Esophagus muscularis mucosa (tissue), 3 donors: ENCODE measurements around the gene THUMPD2.

Source experiments
- POLR2A ChIP-seq: fragments of 450-650 bp; IDR thresholded peaks from one replicate; pipeline ENCODE4 v1.6.1; 2017; ENCODE audit warnings: antibody characterized with exemption, moderate library complexity, mild to moderate bottlenecking, low read depth
- POLR2AphosphoS5 ChIP-seq, 2 donors: sonication (generic); formaldehyde crosslinking; IDR thresholded peaks; one replicate each; pipeline ENCODE4 v1.6.1; 2017; ENCODE audit warnings: antibody characterized with exemption in 2 of 2
- TF ChIP-seq, protein P1 (sequence below), 3 experiments: fragments of 200-600 bp in 2 of 3; fragments of 450-650 bp in 1 of 3; sonication (generic) in 2 of 3; IDR thresholded peaks; one replicate each; pipeline ENCODE4 v1.5.1; 2017 to 2019; ENCODE audit warnings: antibody characterized with exemption in 3 of 3, mild to moderate bottlenecking in 2 of 3, moderate library complexity in 1 of 3

GRCh38 chr2:39738936-39739335 is 40.1 kb downstream of the THUMPD2 start:
- no peak for TF ChIP-seq POLR2AphosphoS5 (IDR thresholded peaks at IDR 0.05)
- TF ChIP-seq, protein P1, sequence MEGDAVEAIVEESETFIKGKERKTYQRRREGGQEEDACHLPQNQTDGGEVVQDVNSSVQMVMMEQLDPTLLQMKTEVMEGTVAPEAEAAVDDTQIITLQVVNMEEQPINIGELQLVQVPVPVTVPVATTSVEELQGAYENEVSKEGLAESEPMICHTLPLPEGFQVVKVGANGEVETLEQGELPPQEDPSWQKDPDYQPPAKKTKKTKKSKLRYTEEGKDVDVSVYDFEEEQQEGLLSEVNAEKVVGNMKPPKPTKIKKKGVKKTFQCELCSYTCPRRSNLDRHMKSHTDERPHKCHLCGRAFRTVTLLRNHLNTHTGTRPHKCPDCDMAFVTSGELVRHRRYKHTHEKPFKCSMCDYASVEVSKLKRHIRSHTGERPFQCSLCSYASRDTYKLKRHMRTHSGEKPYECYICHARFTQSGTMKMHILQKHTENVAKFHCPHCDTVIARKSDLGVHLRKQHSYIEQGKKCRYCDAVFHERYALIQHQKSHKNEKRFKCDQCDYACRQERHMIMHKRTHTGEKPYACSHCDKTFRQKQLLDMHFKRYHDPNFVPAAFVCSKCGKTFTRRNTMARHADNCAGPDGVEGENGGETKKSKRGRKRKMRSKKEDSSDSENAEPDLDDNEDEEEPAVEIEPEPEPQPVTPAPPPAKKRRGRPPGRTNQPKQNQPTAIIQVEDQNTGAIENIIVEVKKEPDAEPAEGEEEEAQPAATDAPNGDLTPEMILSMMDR (IDR thresholded peaks at IDR 0.05) = no peak
- TF ChIP-seq POLR2A = no peak
